Measurements from ENCODE around the gene HOXA4. TPM values are rescaled to one million over a fixed set of nuclear protein-coding genes. Genes with fewer than 3 reads are reported as not detected.

The HOXA4 gene
- total RNA-seq, 1 experiment from 2014 or later = 1.2 TPM

GRCh38 chr7:27147199-27148030, 16.9 kb upstream of the HOXA4 start, which contains the start of gene HOXA6:
TSS of gene HOXA6 (minus strand) at chr7:27147774. CDS start at chr7:27147749, 25 bp downstream.
- DNase-seq (ENCODE audit: low spot score) = no peak

GRCh38 chr7:27146491-27147198, 16.1 kb upstream of the HOXA4 start:
- DNase-seq (ENCODE audit: low spot score) = no peak

GRCh38 chr7:27145914-27146412, 15.4 kb upstream of the HOXA4 start:
- DNase-seq (ENCODE audit: low spot score) = no peak

- DNase-seq (ENCODE audit: low spot score) = no peak
Observed at GRCh38 chr7:27145165-27145913, 14.8 kb upstream of the HOXA4 start.

- no peak for DNase-seq (ENCODE audit: low spot score)
Observed at GRCh38 chr7:27144781-27145164, 14.2 kb upstream of the HOXA4 start.

GRCh38 chr7:27143950-27144780, 13.6 kb upstream of the HOXA4 start:
- DNase-seq (ENCODE audit: low spot score) = no peak

GRCh38 chr7:27143023-27143949, 12.7 kb upstream of the HOXA4 start, which contains the start of gene HOXA5:
TSS of gene HOXA5 (minus strand) at chr7:27143681. CDS start at chr7:27143607, 74 bp downstream.
- peak; percentile 99 for DNase-seq (ENCODE audit: low spot score)

- DNase-seq (ENCODE audit: low spot score) = no peak
Observed at GRCh38 chr7:27142580-27143022, 12.0 kb upstream of the HOXA4 start.

- DNase-seq (ENCODE audit: low spot score) = no peak
Observed at GRCh38 chr7:27141923-27142579, 11.5 kb upstream of the HOXA4 start.

GRCh38 chr7:27141137-27141922, 10.8 kb upstream of the HOXA4 start:
- no peak for DNase-seq (ENCODE audit: low spot score)

GRCh38 chr7:27140126-27140857, 9.7 kb upstream of the HOXA4 start:
- no peak for DNase-seq (ENCODE audit: low spot score)

GRCh38 chr7:27139334-27140125, 9.0 kb upstream of the HOXA4 start:
- no peak for DNase-seq (ENCODE audit: low spot score)

- no peak for DNase-seq (ENCODE audit: low spot score)
Observed at GRCh38 chr7:27138985-27139333, 8.4 kb upstream of the HOXA4 start.

GRCh38 chr7:27138472-27138871, 7.9 kb upstream of the HOXA4 start:
- DNase-seq (ENCODE audit: low spot score) = no peak

GRCh38 chr7:27137640-27138315, 7.2 kb upstream of the HOXA4 start:
- no peak for DNase-seq (ENCODE audit: low spot score)

- peak; percentile 87 for DNase-seq (ENCODE audit: low spot score)
Observed at GRCh38 chr7:27134392-27134791, 3.8 kb upstream of the HOXA4 start.
